GM19238 (cell line): Measurements from ENCODE around the gene KLHL40.

Source experiments
- DNase-seq: peaks from one replicate; pipeline ENCODE4 v3.0.0; 2011; ENCODE audit warnings: low spot score; ENCODE audit not compliant: insufficient read length

Gene KLHL40

GRCh38 chr3:42702982-42703694, 17.8 kb downstream of the KLHL40 start:
- no peak for DNase-seq

DNA sequence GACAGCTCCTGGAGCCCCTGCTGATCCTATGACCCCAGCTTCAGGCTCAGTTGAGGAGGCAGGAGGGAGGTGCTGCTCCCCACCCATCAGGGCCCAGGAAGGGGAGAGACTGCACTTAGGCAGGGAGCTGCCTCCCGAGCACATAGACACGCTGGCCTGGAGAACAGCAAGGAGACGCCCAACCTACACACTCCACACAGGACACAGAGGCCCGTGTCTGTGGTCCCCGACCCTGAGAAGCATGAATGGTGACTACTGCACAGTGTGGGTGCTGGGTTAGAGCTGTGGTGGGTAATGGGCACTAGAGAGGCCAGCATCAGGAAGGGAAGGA, 18.3 kb downstream of the KLHL40 start:
- no peak for DNase-seq

- DNase-seq = no peak
Observed at GRCh38 chr3:42704136-42704841, 19.0 kb downstream of the KLHL40 start.

DNA sequence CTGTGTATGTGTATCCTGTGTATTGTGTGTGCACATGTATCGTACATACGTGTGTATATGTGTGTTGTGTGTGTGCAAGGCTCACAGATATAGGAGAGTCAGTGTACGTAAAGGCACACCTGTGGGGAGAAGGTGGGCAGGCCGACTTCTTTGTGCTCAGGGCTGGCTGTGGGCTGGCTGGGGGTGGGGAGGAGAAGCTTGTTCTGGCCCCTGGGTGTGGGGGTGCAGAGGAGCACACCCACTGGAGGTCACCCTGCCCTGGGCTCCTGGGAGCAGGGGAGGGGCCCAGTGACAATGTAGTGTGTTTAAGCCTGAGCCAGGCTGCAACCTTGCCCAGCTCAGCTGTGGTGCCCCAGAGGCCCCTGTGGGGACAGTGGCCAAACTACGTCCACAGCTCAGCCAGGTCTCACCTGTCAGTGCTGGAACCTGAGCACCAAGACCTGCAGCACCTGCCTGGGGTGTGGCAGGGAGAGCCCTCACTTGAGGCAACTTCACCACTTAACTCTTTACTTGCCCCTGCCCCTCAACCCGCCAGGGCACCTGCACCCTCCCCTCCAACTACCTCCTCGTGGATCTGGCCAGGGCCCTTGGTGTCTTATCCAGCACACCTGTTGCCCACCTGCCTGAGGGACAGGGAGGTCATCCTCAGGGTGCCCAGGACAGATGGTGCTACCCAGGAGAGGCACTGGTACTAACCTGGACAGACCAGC, 19.9 kb downstream of the KLHL40 start:
- no peak for DNase-seq

- no peak for DNase-seq
Observed at GRCh38 chr3:42705962-42706585, 20.7 kb downstream of the KLHL40 start.

DNA sequence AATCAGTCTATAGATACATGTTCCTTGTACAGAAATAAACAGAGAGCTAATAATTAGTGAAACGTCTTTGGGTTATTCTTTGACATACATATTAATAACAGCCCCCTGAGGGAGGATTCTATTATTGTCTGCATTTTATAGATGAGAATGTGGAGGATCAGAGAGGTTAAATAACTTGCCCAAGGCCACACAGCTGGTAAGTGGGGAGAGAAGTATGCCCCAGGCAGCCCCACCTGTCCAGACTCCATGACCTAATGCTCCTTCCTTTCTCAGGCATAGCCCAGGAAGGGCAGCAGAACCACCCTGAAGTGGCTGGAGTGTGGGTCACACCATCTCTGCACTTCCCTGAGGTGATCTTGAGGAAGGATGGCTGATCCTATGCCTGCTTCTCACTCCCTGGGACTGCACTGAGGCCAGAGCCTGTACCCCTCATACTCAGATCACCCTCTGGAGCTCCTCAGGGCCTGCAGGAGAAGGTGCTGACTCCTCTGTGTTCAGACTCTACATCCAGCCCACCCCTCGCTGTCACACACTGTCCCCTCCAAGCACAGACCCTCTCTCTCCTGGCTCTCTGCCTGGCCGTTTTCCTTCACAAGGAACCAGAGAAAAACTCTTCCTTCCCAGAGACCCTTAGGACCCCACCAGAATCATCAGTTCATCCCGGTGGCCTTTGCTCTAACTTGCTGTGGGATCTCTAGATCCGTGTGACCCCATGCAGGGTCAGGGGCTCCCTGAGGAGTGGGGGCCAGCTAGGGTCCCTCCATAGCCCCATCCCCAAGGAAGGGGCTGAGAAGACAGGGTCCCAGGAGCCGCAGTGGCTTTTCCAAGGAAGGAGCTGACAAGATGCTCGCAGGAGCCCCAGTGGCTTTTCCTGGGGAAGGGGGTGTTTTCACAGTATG, 21.6 kb downstream of the KLHL40 start:
- no peak for DNase-seq

- no peak for DNase-seq
Observed at GRCh38 chr3:42707620-42708355, 22.5 kb downstream of the KLHL40 start.

- DNase-seq = no peak
Observed at GRCh38 chr3:42708611-42709151, 23.3 kb downstream of the KLHL40 start.

DNA sequence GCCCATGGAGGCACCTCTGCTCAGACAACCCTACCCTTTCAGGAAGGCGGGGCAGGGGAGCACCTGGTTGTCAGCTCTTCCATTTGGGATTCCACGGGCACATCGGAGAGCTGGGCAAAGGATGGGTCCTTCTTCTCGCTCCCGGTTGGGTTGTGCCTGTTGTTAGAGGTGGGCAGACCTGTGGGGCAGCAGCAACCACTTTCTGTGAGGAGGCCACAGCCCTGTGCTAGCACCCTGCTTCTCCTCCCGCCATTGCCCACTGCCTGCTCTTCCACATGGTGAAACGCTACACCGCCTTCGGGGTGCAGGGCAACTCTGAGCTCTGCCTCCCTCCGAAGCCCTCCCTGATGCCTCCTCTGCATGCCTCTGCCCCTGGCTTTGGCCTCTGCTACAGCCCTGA, 24.3 kb downstream of the KLHL40 start:
- DNase-seq = no peak

GRCh38 chr3:42710323-42711021, 25.1 kb downstream of the KLHL40 start:
- DNase-seq = no peak

DNA sequence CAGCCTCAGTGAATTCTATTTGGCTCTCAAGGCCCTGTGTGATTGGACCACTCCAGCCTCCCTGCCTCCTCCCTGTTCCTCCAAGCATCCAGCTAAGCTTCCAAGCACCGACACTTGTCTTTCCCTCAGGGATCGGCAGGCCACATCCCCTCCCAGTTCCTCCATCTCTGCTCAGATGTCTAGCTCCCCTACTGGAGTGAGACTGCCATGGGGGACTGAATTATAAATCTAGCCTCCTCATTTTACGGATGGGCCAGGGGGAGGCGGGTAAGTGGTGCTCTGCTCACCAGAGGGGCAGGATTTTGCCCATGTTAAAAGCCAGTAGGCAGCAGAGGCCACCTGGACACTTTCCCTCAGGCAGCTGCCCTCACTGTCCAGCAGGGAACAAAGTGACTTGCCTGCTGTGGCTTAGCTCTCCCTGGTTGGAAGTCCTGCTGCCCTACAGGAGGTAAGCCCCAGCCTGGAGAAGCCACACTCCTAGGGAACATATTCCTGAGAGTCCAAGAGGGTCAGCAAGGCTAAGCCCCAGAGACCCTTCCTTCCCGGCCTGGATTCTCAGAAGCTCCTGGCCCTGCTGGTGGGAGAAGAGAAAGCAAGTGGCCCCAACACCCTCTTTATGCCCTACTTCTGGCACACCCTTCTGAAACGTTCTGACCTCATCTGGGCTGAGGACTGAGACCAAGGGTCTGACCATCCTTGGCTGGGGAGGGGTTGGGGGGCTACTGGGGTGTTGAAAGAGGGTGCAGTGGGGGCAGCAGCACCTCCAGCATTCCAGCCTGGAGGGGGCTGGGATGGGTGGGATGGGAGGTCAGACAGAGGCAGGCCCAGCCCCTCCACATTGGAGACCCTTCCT, 26.4 kb downstream of the KLHL40 start:
- DNase-seq = no peak

DNA sequence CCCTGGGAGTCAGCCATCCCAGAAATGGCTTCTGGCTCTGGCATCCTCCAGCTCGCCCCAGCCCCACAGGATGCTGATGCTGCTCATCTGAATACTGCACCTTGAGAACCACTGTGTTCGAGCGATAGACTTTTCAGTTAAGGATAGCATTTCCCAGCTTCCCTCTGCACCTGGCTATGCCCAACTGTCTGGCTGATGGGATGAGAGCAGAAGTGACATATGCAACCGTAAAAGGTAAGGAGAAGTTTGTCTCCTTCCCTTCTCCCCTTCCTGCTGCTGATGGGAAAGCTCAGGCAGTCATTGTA, 27.0 kb downstream of the KLHL40 start:
- no peak for DNase-seq

DNA sequence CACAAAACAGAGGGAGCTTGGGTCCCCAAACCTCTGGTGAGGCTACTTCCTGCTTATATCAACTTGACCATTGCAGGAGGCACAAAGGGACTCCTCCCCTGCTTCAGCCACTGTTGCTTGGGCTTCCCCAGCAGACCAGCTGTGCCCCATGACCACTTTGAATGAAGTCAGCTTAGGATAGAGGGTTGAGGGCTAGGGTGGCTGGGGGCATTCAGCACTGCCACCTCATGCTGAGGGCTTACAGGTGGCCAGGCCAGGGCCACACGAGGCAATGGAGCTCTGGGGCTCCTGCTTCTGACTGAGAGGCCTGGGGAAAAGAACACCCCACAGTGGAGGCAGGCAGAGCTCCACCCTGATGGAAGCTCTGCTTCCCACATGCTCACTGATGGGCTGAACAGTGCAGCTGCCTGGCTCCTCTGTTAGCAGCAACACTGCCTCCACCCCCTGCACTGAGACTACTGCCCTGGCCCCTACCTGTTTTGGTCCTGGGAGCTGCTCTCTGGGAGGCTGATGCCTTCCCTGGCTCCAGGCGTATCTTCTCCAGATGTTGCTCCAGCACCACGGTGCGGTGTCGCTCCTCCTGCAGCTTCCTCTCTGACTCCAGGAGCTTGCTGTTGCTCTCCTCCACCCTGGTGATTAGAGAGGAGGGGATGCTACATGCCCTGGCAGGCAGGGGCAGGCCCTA, 27.5 kb downstream of the KLHL40 start:
- DNase-seq = no peak

- no peak for DNase-seq
Observed at GRCh38 chr3:42713747-42714146, 28.4 kb downstream of the KLHL40 start.

- DNase-seq = no peak
Observed at GRCh38 chr3:42714171-42714852, 29.0 kb downstream of the KLHL40 start.

DNA sequence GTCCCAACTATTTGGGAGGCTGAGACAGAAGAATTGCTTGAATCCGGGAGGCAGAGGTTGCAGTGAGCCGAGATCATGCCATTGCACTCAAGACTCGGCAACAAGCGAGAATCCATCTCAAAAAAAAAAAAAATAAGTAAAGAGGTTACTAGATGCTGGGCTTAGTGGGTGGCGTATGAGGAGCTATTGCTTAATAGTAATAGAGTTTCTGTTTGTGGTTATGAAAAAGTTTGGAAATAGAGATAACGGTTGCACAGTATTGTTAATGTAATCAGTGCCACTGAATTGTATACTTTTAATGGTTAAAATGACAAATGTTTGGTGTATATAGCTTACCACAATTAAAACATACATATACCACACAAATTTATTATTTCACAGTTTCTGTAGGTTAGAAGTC, 32.0 kb downstream of the KLHL40 start:
- no peak for DNase-seq

DNA sequence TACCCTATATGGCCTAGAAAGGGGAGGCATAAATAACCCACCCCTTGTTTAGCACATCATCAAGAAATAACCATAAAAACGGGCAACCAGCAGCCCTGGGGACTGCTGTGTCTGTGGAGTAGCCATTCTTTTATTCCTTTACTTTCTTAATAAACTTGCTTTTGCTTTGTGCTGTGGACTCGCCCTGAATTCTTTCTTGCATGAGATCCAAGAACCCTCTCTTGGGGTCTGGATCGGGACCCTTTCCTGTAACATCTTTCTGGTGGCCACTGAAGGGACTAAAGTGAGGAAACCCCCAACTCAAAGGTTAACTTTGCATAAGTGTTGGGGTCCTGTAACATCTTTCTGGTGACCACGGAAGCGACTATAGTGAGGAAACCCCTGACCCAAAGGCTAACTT, 33.0 kb downstream of the KLHL40 start:
- DNase-seq = no peak

GRCh38 chr3:42719002-42719401, 33.7 kb downstream of the KLHL40 start:
- no peak for DNase-seq
